Trophoblast cell (in vitro differentiated cells and primary cell): ENCODE data around the gene C1orf198.

ENCODE experiments used
- DNase-seq, 2 donors: peaks; one replicate each; pipeline ENCODE4 v3.0.0-alpha.2; 2016
- H2AFZ ChIP-seq: 2 replicates; pipeline ENCODE4 v1.6.1; 2013; ENCODE audit warnings: low read length, moderate library complexity, mild to moderate bottlenecking; ENCODE audit not compliant: insufficient read depth, poor library complexity
- H2AK5ac ChIP-seq: 2 replicates; pipeline ENCODE4 v1.6.1; 2013; ENCODE audit warnings: mild to moderate bottlenecking, low read length
- H2BK120ac ChIP-seq: 2 replicates; pipeline ENCODE4 v1.6.1; 2013; ENCODE audit warnings: low read length, mild to moderate bottlenecking, moderate library complexity; ENCODE audit not compliant: insufficient read depth, poor library complexity
- H2BK12ac ChIP-seq: 2 replicates; pipeline ENCODE4 v1.6.1; 2013; ENCODE audit warnings: mild to moderate bottlenecking, low read length, moderate library complexity
- H2BK5ac ChIP-seq: 2 replicates; pipeline ENCODE4 v1.6.1; 2013; ENCODE audit warnings: low read length, low read depth, moderate library complexity, mild to moderate bottlenecking; ENCODE audit not compliant: poor library complexity
- H3K14ac ChIP-seq: 2 replicates; pipeline ENCODE4 v1.6.1; 2013; ENCODE audit warnings: mild to moderate bottlenecking, low read length
- H3K18ac ChIP-seq: 2 replicates; pipeline ENCODE4 v1.6.1; 2013; ENCODE audit warnings: mild to moderate bottlenecking, low read length
- H3K23ac ChIP-seq: 2 replicates; pipeline ENCODE4 v1.6.1; 2013; ENCODE audit warnings: low read length
- H3K27ac ChIP-seq: 2 replicates; pipeline ENCODE4 v1.5.1; 2013; ENCODE audit warnings: low read depth, mild to moderate bottlenecking, inconsistent platforms, low read length, moderate library complexity
- H3K27me3 ChIP-seq: 2 replicates; pipeline ENCODE4 v1.6.1; 2013; ENCODE audit warnings: inconsistent platforms, mild to moderate bottlenecking, low read length, moderate library complexity; ENCODE audit not compliant: insufficient read depth
- H3K36me3 ChIP-seq, 2 experiments: 1 replicate in 1 of 2; 2 replicates in 1 of 2; pipeline ENCODE4 v1.6.1; 2013; ENCODE audit warnings: low read length in 2 of 2, mild to moderate bottlenecking in 2 of 2, moderate library complexity in 1 of 2; ENCODE audit not compliant: insufficient read depth in 2 of 2, control insufficient read depth in 1 of 2
- H3K4ac ChIP-seq: 2 replicates; pipeline ENCODE4 v1.6.1; 2013; ENCODE audit warnings: low read depth, mild to moderate bottlenecking, low read length, moderate library complexity
- H3K4me1 ChIP-seq, 2 experiments: 1 replicate in 1 of 2; 2 replicates in 1 of 2; pipeline ENCODE4 v1.6.1; 2013; ENCODE audit warnings: low read length in 2 of 2, mild to moderate bottlenecking in 2 of 2, moderate library complexity in 1 of 2; ENCODE audit not compliant: insufficient read depth in 2 of 2, control insufficient read depth in 1 of 2
- H3K4me2 ChIP-seq: 2 replicates; pipeline ENCODE4 v1.6.1; 2013; ENCODE audit warnings: inconsistent platforms, mild to moderate bottlenecking, low read length, moderate library complexity
- H3K4me3 ChIP-seq: 2 replicates; pipeline ENCODE4 v1.5.1; 2013; ENCODE audit warnings: mild to moderate bottlenecking, low read depth, low read length, inconsistent platforms
- H3K79me1 ChIP-seq: one replicate; pipeline ENCODE4 v1.6.1; 2013; ENCODE audit warnings: low read length
- H3K79me2 ChIP-seq: 2 replicates; pipeline ENCODE4 v1.6.1; 2013; ENCODE audit warnings: low read length, mild to moderate bottlenecking; ENCODE audit not compliant: control insufficient read depth, insufficient read depth, poor library complexity
- H3K9ac ChIP-seq: 2 replicates; pipeline ENCODE4 v1.6.1; 2013; ENCODE audit warnings: mild to moderate bottlenecking, low read length
- H3K9me3 ChIP-seq: 2 replicates; pipeline ENCODE4 v1.6.1; 2013; ENCODE audit warnings: low read depth, mild to moderate bottlenecking, control low read depth, inconsistent platforms, low read length; ENCODE audit not compliant: insufficient read depth
- H4K12ac ChIP-seq: 2 replicates; pipeline ENCODE4 v1.6.1; 2013; ENCODE audit warnings: low read depth, mild to moderate bottlenecking, low read length, moderate library complexity
- H4K8ac ChIP-seq: 2 replicates; pipeline ENCODE4 v1.6.1; 2013; ENCODE audit warnings: low read depth, mild to moderate bottlenecking, low read length, moderate library complexity
- H4K91ac ChIP-seq: one replicate; pipeline ENCODE4 v1.6.1; 2013; ENCODE audit warnings: low read depth, mild to moderate bottlenecking, low read length, moderate library complexity
- WGBS: extraction: QIAGEN DNeasy Blood & Tissue Kit; methylation state at CpG from one replicate; pipeline ENCODE4 v1.1.7; 2013; ENCODE audit warnings: missing lambda C conversion rate; ENCODE audit not compliant: insufficient read length, insufficient coverage; ENCODE audit errors: extremely low coverage; 5-methylcytosine and 5-hydroxymethylcytosine counted together

The C1orf198 gene

GRCh38 chr1:230861489-230861888 is 6.8 kb downstream of the C1orf198 start:
- no peak overlapping the region for H3K4me3 ChIP-seq
- no peak overlapping the region for H2AK5ac ChIP-seq
- peaks cover 2% of the 10 kb centered on the region for H3K9me3 ChIP-seq
- H4K12ac ChIP-seq = no peak overlapping the region
- H3K9ac ChIP-seq = no peak overlapping the region
- H2BK120ac ChIP-seq = no peak overlapping the region
- peaks cover 7 to 13% of the 10 kb centered on the region in 2 experiments for H3K36me3 ChIP-seq
- H3K4me1 ChIP-seq = peaks cover 45 to 60% of the 10 kb centered on the region in 2 experiments
- H2AFZ ChIP-seq = no peak overlapping the region
- H3K27me3 ChIP-seq = no peaks in the 10 kb centered on the region
- peak overlapping the region; percentile 4 for H3K4ac ChIP-seq
- H3K79me1 ChIP-seq = peaks cover 24% of the 10 kb centered on the region
- no peak overlapping the region for H2BK5ac ChIP-seq
- no peak overlapping the region for H3K14ac ChIP-seq
- no peak overlapping the region for H3K4me2 ChIP-seq
- H3K27ac ChIP-seq = no peak overlapping the region
- no peak overlapping the region for H4K8ac ChIP-seq
- no peak overlapping the region for H2BK12ac ChIP-seq
- peak; percentile 72 to 82 for DNase-seq
- H3K79me2 ChIP-seq = peaks cover 23% of the 10 kb centered on the region
- H3K23ac ChIP-seq = no peak overlapping the region
- no peak overlapping the region for H4K91ac ChIP-seq
- no CpG with 5 or more reads among the region's 13 CpGs for WGBS
- H3K18ac ChIP-seq = peak overlapping the region; percentile 46

DNA sequence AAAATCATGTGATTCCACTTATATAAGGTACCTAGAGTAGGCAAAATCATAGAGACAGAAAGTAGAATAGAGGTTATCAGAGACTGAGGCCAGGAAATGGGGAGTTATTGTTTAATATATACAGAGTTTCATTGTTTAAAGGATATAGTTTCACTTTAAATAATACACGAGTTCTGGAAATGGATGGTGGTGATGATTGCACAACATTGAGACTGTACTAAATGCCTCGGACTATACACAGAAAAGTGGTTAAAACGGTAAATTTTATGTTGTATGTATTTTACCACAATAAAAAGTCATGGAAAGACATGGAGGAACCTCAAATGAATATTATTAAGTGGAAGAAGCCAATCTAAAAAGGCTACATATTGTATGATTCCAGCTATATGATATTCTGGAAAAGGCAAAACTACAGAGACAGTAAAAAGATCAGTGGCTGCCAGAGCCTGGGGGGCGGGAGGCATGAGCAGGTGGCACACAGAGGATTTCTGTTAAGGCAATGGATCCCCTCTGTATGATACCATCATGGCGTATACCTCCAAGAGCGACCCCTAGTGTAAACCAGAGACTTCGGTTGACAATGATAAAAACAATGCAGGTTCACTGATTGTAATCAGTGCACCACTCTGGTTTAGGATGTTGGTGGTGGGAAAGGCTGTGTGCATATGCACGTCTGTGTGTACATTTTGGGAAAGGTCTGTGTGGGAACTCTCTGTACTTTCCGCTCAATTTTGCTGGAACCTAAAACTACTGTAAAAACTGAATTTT is 7.5 kb downstream of the C1orf198 start:
- Histone ChIP-seq H4K12ac (no peak overlapping the region), H3K23ac (no peak overlapping the region), H2BK120ac (no peak overlapping the region), H3K79me2 (peaks cover 19% of the 10 kb centered on the region), H3K79me1 (peaks cover 30% of the 10 kb centered on the region), H3K4me2 (no peak overlapping the region), H3K4me1 (peaks cover 48 to 62% of the 10 kb centered on the region in 2 experiments), H3K14ac (no peak overlapping the region), H4K91ac (no peak overlapping the region), H4K8ac (no peak overlapping the region), H3K4me3 (no peak overlapping the region), H3K18ac (no peak overlapping the region), H2AK5ac (no peak overlapping the region), H2BK12ac (no peak overlapping the region), H2BK5ac (no peak overlapping the region), H3K27ac (no peak overlapping the region), H3K9me3 (peaks cover 2% of the 10 kb centered on the region), H3K4ac (peak overlapping the region; percentile 4), H3K27me3 (no peaks in the 10 kb centered on the region), H2AFZ (no peak overlapping the region), H3K9ac (no peak overlapping the region), H3K36me3 (peaks cover 7 to 13% of the 10 kb centered on the region in 2 experiments)
- no CpG with 5 or more reads among the region's 9 CpGs for WGBS
- DNase-seq = peak in 1 of 2 donors; percentile 25

GRCh38 chr1:230858918-230859729 is 9.2 kb downstream of the C1orf198 start:
- no peak overlapping the region for H3K9ac ChIP-seq
- peaks cover 13% of the 10 kb centered on the region for H3K79me2 ChIP-seq
- peak overlapping the region; percentile 58 for H3K27ac ChIP-seq
- no peak overlapping the region for H3K23ac ChIP-seq
- H2BK120ac ChIP-seq = peak overlapping the region; percentile 91
- no peak overlapping the region for H2AFZ ChIP-seq
- no peak overlapping the region for H2BK12ac ChIP-seq
- DNase-seq = no peak
- H3K79me1 ChIP-seq = peaks cover 33% of the 10 kb centered on the region
- peak overlapping the region; percentile 33 for H3K4ac ChIP-seq
- H3K27me3 ChIP-seq = no peaks in the 10 kb centered on the region
- WGBS = no CpG with 5 or more reads among the region's 12 CpGs
- H4K91ac ChIP-seq = peak overlapping the region; percentile 72
- peaks cover 2% of the 10 kb centered on the region for H3K9me3 ChIP-seq
- no peak overlapping the region for H3K4me3 ChIP-seq
- H3K4me1 ChIP-seq = peaks cover 41 to 54% of the 10 kb centered on the region in 2 experiments
- H3K18ac ChIP-seq = peak overlapping the region; percentile 59
- no peak overlapping the region for H4K8ac ChIP-seq
- no peak overlapping the region for H3K4me2 ChIP-seq
- H3K36me3 ChIP-seq = peaks cover 14 to 19% of the 10 kb centered on the region in 2 experiments
- H2AK5ac ChIP-seq = no peak overlapping the region
- H4K12ac ChIP-seq = no peak overlapping the region
- H3K14ac ChIP-seq = peak overlapping the region; percentile 33
- peak overlapping the region; percentile 36 for H2BK5ac ChIP-seq

DNA sequence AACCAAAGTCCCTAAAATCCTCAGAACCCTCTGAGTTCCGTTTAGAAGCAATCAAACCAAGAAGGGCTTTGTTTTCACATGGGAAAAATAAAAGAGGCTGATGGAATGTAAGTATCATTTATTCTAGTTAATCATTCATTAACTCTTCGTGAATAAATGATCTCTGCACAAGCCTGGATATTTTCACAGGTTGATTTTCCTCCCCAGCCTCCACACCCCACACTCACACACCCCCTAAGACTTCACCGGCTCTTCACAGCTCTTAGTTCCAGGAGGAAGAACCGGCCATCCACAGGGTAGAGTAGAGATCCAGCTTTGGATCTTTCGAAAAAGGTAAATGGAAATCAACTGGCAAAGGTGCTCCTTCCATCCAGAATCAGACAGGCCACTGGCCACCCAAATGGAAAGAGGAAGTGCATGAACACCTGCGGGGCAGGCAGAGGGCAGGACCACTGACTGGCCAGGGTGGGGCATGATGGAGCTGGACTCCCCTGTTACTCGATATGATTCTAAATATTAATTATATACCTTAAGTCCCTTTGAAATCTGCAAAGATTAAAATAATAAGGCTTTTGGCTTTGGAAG is 10.0 kb downstream of the C1orf198 start:
- Histone ChIP-seq H3K79me2 (peaks cover 13% of the 10 kb centered on the region), H3K9me3 (peaks cover 2% of the 10 kb centered on the region), H3K4me2 (peak overlapping the region; percentile 20), H3K4ac (peak overlapping the region; percentile 49), H3K27me3 (no peaks in the 10 kb centered on the region), H2BK12ac (peak overlapping the region; percentile 92), H3K27ac (peak overlapping the region; percentile 58), H4K8ac (peak overlapping the region; percentile 69), H3K23ac (no peak overlapping the region), H2BK5ac (peak overlapping the region; percentile 42), H4K91ac (peak overlapping the region; percentile 72), H2BK120ac (peak overlapping the region; percentile 91), H3K4me3 (no peak overlapping the region), H2AFZ (no peak overlapping the region), H2AK5ac (peak overlapping the region; percentile 39), H3K18ac (peak overlapping the region; percentile 57), H3K4me1 (peaks cover 37 to 49% of the 10 kb centered on the region in 2 experiments), H3K14ac (peak overlapping the region; percentile 59), H4K12ac (no peak overlapping the region), H3K79me1 (peaks cover 33% of the 10 kb centered on the region), H3K9ac (no peak overlapping the region), H3K36me3 (peaks cover 18 to 21% of the 10 kb centered on the region in 2 experiments)
- no peak for DNase-seq
- no CpG with 5 or more reads among the region's 7 CpGs for WGBS
